Neural progenitor cell (in vitro differentiated cells): Measurements from ENCODE around the gene DCTN2. TPM values are rescaled to one million over a fixed set of nuclear protein-coding genes. Genes with fewer than 3 reads are reported as not detected.

Experiments used
- DNase-seq: peaks from one replicate; pipeline ENCODE4 v3.0.0-alpha.2; 2016; ENCODE audit warnings: low spot score
- H2AFZ ChIP-seq: fragments of 200-600 bp; sonication (generic); replicated peaks from 2 replicates; pipeline ENCODE4 v1.6.1; 2016; ENCODE audit warnings: antibody characterized with exemption
- H3F3A ChIP-seq: fragments of 200-600 bp; sonication (generic); 2 replicates; pipeline ENCODE4 v1.6.1; 2016; ENCODE audit warnings: antibody characterized with exemption, low read depth
- H3K27ac ChIP-seq: fragments of 200-600 bp; sonication (generic); 2 replicates; pipeline ENCODE4 v1.5.1; 2016; ENCODE audit warnings: mild to moderate bottlenecking
- H3K27me3 ChIP-seq: fragments of 200-600 bp; sonication (generic); 2 replicates; pipeline ENCODE4 v1.6.1; 2016; ENCODE audit warnings: mild to moderate bottlenecking, moderate library complexity
- H3K36me3 ChIP-seq: fragments of 200-600 bp; sonication (generic); 2 replicates; pipeline ENCODE4 v1.5.1; 2016
- H3K4me1 ChIP-seq: fragments of 200-600 bp; sonication (generic); 2 replicates; pipeline ENCODE4 v1.6.1; 2016; ENCODE audit warnings: mixed run types
- H3K4me2 ChIP-seq: fragments of 200-600 bp; sonication (generic); 2 replicates; pipeline ENCODE4 v1.6.1; 2016
- H3K4me3 ChIP-seq: fragments of 200-600 bp; sonication (generic); 2 replicates; pipeline ENCODE4 v1.5.1; 2016
- H3K79me2 ChIP-seq: fragments of 200-600 bp; sonication (generic); 2 replicates; pipeline ENCODE4 v1.6.1; 2016; ENCODE audit warnings: low read depth
- H3K9ac ChIP-seq: fragments of 200-600 bp; sonication (generic); 2 replicates; pipeline ENCODE4 v1.6.1; 2016
- H3K9me3 ChIP-seq: fragments of 200-600 bp; sonication (generic); 2 replicates; pipeline ENCODE4 v1.5.1; 2016; ENCODE audit warnings: low read depth
- H4K20me1 ChIP-seq: fragments of 200-600 bp; sonication (generic); 2 replicates; pipeline ENCODE4 v1.6.1; 2016; ENCODE audit warnings: low read depth
- H3K27ac Mint-ChIP-seq: 3 replicates; pipeline ENCODE4 v1.8.0; 2021; ENCODE audit warnings: mixed read lengths
- H3K27me3 Mint-ChIP-seq: 2 replicates; pipeline ENCODE4 v1.8.0; 2022; ENCODE audit warnings: low read depth, mild to moderate bottlenecking, inconsistent platforms, moderate library complexity, mixed read lengths; ENCODE audit not compliant: insufficient read depth
- H3K36me3 Mint-ChIP-seq: 3 replicates; pipeline ENCODE4 v1.8.0; 2021; ENCODE audit warnings: mixed read lengths
- H3K4me1 Mint-ChIP-seq: 3 replicates; pipeline ENCODE4 v1.8.0; 2021; ENCODE audit warnings: mixed read lengths
- H3K4me3 Mint-ChIP-seq: 3 replicates; pipeline ENCODE4 v1.8.0; 2021; ENCODE audit warnings: mild to moderate bottlenecking, moderate library complexity, mixed read lengths
- H3K9me3 Mint-ChIP-seq: 3 replicates; pipeline ENCODE4 v1.8.0; 2020; ENCODE audit warnings: mixed read lengths
- CTCF ChIP-seq: fragments of 200-600 bp; sonication (generic); IDR thresholded peaks from 2 replicates; pipeline ENCODE4 v1.5.1; 2017; ENCODE audit warnings: antibody characterized with exemption, mild to moderate bottlenecking
- EZH2 ChIP-seq: fragments of 200-600 bp; sonication (generic); IDR thresholded peaks from 2 replicates; pipeline ENCODE4 v1.6.1; 2017; ENCODE audit warnings: antibody characterized with exemption, mild to moderate bottlenecking, moderate library complexity
- EZH2phosphoT487 ChIP-seq: fragments of 200-600 bp; sonication (generic); IDR thresholded peaks from 2 replicates; pipeline ENCODE4 v1.6.1; 2017; ENCODE audit warnings: antibody characterized with exemption
- total RNA-seq: library from RNA; depleted of rRNA; stranded (reverse); fragments of >200 nt; gene quantifications from 2 replicates; pipeline ENCODE4 v1.2.3, GENCODE V29; 2015; ENCODE audit warnings: low replicate concordance

The DCTN2 gene
- total RNA-seq, 1 donor from 2014 or later: 147 TPM

DNA sequence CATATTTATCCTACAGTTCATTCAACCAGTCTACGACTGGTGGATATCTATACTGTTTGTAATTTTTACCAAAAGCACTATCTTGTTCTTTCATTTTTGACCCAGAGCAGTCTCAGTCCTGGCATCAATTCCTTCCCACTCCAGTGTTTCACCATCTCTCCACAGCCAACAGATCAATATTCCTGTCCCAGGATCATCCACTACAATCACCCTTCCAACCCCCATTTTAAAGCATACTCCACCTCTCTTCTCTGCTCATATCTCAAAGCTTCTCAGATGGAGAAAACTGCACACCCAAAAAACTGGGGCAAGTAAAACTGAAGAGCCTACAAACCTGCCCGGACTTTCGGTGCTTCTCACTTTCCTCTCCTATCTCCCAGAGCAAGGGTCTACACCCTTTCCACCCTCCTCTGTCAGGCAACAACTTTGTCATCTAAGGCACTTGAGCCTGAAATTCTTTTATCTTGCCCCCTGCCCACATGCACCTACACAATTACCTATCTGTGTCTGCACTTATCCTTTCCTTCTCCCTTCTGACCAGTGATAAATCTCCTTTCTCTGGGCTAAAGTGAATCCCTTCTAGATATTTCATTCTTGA lies 39.9 kb upstream of the DCTN2 start:
- H3K27ac Mint-ChIP-seq: no peak overlapping the region
- H3K79me2 ChIP-seq: peaks cover 7% of the 10 kb centered on the region
- H4K20me1 ChIP-seq: peaks cover 4% of the 10 kb centered on the region
- no peak overlapping the region for H3K9ac ChIP-seq
- H3K36me3 ChIP-seq: no peaks in the 10 kb centered on the region
- H3K27me3 Mint-ChIP-seq: peaks cover 2% of the 10 kb centered on the region
- no peak for TF ChIP-seq EZH2
- no peak for TF ChIP-seq CTCF
- no peak for TF ChIP-seq EZH2phosphoT487
- peaks cover 14% of the 10 kb centered on the region for H3F3A ChIP-seq
- no peak overlapping the region for H2AFZ ChIP-seq
- no peak overlapping the region for H3K4me3 Mint-ChIP-seq
- H3K4me1 ChIP-seq: peaks cover 2% of the 10 kb centered on the region
- no peak for DNase-seq
- H3K27ac ChIP-seq: no peak overlapping the region
- H3K4me1 Mint-ChIP-seq: peaks cover 10% of the 10 kb centered on the region
- no peaks in the 10 kb centered on the region for H3K9me3 Mint-ChIP-seq
- H3K27me3 ChIP-seq: peaks cover 6% of the 10 kb centered on the region
- H3K4me3 ChIP-seq: no peak overlapping the region
- no peaks in the 10 kb centered on the region for H3K36me3 Mint-ChIP-seq
- H3K4me2 ChIP-seq: no peak overlapping the region
- H3K9me3 ChIP-seq: no peaks in the 10 kb centered on the region

DNA sequence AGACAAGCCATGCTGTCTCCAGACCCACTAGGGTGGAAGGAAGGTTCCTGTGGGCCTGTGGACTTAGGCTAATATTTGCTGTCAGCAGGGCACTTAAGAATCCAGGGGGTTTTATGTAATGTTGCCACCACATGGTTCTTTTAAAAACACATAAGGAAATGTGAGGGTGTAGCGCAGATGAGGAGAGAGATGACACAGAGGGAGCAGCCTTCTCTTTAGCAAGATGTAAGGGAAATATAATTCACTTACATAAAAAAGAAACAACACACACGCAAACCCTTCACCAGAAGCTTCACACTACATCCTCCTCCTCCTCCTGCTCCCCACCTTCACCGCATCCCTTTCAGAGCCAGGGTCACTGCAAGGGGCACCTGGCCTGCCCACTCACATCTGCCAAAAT lies 39.1 kb upstream of the DCTN2 start:
- peaks cover 2% of the 10 kb centered on the region for H3K27me3 Mint-ChIP-seq
- H3K36me3 Mint-ChIP-seq: no peaks in the 10 kb centered on the region
- H3K4me3 Mint-ChIP-seq: no peak overlapping the region
- H3K9me3 ChIP-seq: no peaks in the 10 kb centered on the region
- no peaks in the 10 kb centered on the region for H3K9me3 Mint-ChIP-seq
- no peak for DNase-seq
- peaks cover 4% of the 10 kb centered on the region for H4K20me1 ChIP-seq
- peaks cover 14% of the 10 kb centered on the region for H3F3A ChIP-seq
- H3K27ac Mint-ChIP-seq: no peak overlapping the region
- peaks cover 5% of the 10 kb centered on the region for H3K4me1 Mint-ChIP-seq
- no peaks in the 10 kb centered on the region for H3K79me2 ChIP-seq
- peaks cover 6% of the 10 kb centered on the region for H3K27me3 ChIP-seq
- H3K4me1 ChIP-seq: no peaks in the 10 kb centered on the region
- no peak overlapping the region for H3K4me3 ChIP-seq
- no peak overlapping the region for H2AFZ ChIP-seq
- H3K4me2 ChIP-seq: no peak overlapping the region
- TF ChIP-seq EZH2 (no peak), CTCF (no peak), EZH2phosphoT487 (no peak)
- no peak overlapping the region for H3K9ac ChIP-seq
- no peaks in the 10 kb centered on the region for H3K36me3 ChIP-seq
- H3K27ac ChIP-seq: no peak overlapping the region

GRCh38 chr12:57585156-57585555 lies 38.2 kb upstream of the DCTN2 start:
- H3K9me3 ChIP-seq: no peaks in the 10 kb centered on the region
- H3K36me3 ChIP-seq: no peaks in the 10 kb centered on the region
- TF ChIP-seq CTCF: no peak
- no peak for TF ChIP-seq EZH2
- TF ChIP-seq EZH2phosphoT487: no peak
- H3K4me2 ChIP-seq: no peak overlapping the region
- H2AFZ ChIP-seq: no peak overlapping the region
- H3K27ac ChIP-seq: no peak overlapping the region
- H3K36me3 Mint-ChIP-seq: no peaks in the 10 kb centered on the region
- H3K27me3 ChIP-seq: peaks cover 2% of the 10 kb centered on the region
- H3K9ac ChIP-seq: no peak overlapping the region
- no peaks in the 10 kb centered on the region for H3K9me3 Mint-ChIP-seq
- H3K4me3 ChIP-seq: no peak overlapping the region
- no peak overlapping the region for H3K27ac Mint-ChIP-seq
- H3F3A ChIP-seq: peaks cover 9% of the 10 kb centered on the region
- DNase-seq: no peak
- H3K79me2 ChIP-seq: no peaks in the 10 kb centered on the region
- H3K4me1 ChIP-seq: no peaks in the 10 kb centered on the region
- H3K4me3 Mint-ChIP-seq: no peak overlapping the region
- peaks cover 2% of the 10 kb centered on the region for H3K27me3 Mint-ChIP-seq
- no peaks in the 10 kb centered on the region for H3K4me1 Mint-ChIP-seq
- peaks cover 4% of the 10 kb centered on the region for H4K20me1 ChIP-seq
